HL-60/S4 treated with retinoic acid at 250 ng/mL for 4 days and 3 days (cell line): ENCODE measurements around the gene ERLIN1.
"Not testable (repeated sequence)": the region's sequence is repeated elsewhere in the genome, so short reads cannot be mapped to it uniquely, and the experiment has no call there.

Experiments
- in situ Hi-C: fragments of 300-500 bp; cut with MboI; formaldehyde crosslinking; loops from 2 replicates; pipeline ENCODE4 v1.7.0; 2022; ENCODE audit warnings: low sequenced_read_pairs

ERLIN1 gene

DNA sequence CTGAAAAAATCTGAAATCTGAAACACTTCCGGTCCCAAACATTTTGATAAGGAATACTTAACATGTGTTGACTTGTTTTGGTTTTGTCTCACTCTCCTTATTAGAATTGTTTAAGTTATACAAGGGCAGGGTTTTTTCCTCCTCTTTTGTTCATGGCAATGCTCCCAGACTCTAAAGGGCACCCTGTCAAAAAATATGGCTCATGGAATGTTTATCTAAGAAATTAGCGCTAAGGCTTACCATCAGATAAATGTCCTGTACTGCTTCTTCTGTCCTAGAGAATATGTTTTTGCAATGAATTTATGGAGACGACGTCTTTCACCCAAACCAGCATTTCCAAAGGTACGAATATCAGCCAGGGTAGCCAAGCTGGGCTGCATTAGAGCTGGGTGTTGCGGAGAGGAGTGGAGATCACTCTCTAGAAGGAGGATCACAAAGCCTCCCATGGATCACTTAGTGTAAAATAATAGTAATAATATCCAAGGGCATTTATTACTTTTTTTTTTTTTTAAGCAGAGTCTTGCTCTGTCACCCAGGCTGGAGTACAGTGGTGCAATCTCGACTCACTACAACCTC, 46.8 kb downstream of the ERLIN1 start:
- in situ Hi-C loops, result no loop called here

DNA sequence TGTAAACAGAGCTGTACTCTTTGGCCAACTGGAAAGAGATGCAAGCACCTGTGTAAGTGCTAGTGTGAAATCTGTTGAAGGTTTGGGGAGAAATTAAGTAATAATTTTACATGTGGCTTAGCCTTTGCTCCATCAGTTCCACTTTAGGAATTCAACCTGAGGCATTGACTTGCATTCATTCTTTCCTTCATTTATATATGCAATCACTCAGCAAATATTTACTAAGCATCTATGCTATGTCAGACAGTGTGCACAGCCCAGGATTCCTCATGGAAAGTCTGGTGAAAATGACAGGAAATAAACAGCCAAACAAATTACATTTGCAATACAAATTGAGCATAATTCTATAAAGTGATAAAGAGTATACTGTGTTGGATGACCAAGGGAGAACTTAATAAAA, 50.3 kb downstream of the ERLIN1 start:
- in situ Hi-C loops, result no loop called here

GRCh38 chr10:100133801-100134200, 52.0 kb downstream of the ERLIN1 start:
- in situ Hi-C loops, result no loop called here

DNA sequence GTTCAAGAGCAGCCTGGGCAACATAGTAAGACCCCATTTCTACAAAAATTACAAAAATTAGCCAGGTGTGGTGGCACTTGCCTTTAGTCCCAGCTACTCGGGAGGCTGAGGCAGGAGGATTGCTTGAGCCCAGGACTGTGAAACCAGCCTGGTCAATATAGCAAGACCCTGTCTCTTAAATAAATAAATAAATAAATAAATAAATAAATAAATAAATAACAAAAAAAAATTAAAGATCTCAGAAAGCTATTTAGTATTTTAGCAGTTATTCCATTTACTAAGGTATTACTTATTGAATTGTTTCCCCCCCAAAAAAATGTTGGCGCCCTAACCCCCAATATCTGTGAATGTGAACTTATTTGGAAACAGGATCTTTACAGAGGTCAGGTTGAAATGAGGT, 53.4 kb downstream of the ERLIN1 start:
- in situ Hi-C loops, result no loop called here

DNA sequence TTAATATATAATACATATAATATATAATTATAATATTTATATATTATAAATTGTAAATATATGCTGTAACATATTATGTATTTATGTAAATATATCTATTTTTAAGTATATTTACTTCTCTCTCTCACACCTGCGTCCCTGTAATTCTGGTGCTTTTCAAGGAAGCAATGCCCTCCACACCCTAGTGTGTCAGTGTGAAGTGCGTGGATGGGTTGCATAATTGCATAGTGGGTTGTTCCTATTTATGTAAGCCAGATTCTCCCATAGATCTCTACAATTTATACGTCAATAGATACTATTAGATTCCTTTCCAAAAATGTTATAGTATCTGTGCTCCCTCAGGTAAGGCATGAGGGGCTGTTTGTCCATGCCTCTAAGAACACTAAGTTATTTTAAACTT, 54.3 kb downstream of the ERLIN1 start:
- in situ Hi-C loops, result no loop called here

- in situ Hi-C loops, result no loop called here
Observed at GRCh38 chr10:100130831-100131230, 55.0 kb downstream of the ERLIN1 start.

DNA sequence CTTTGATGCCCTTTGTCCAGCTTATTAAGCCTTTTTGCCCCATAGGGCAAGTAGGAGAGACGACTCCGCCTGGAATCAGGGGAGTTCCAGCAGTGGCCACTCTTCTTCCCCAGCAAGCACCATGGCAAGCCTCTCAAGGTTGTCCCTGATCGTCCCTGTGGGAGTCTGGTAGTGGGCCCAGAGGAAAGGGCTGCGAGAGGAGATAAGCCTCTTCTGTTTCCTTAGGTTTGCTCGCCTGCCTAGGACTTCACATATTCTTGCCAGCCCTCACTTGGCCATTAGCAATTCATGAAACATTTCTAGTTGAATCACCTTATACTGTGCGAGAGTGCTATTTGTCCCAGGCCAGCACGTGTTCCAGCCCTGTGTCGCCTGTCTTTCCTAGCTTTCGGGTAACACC, 56.4 kb downstream of the ERLIN1 start:
- in situ Hi-C loops, result no loop called here

DNA sequence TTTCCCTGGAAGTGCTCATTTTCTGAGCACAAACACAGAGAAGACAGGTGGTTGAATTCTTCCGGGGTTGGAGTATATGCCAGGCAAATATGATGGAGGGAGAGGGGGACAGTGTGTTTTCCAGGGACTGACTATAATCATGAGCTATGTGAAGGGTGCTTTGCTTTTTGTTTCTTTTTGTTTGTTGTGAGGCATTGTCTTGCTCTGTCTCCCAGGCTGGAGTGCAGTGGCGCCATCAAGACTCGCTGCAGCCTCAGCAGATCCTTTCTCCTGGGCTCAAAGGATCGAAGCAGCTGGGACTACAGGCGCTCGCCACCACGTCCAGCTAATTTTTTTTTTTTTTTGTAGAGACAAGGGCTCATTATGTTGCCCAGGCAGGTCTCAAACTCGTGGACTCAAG, 56.9 kb downstream of the ERLIN1 start:
- in situ Hi-C loops, result no loop called here

DNA sequence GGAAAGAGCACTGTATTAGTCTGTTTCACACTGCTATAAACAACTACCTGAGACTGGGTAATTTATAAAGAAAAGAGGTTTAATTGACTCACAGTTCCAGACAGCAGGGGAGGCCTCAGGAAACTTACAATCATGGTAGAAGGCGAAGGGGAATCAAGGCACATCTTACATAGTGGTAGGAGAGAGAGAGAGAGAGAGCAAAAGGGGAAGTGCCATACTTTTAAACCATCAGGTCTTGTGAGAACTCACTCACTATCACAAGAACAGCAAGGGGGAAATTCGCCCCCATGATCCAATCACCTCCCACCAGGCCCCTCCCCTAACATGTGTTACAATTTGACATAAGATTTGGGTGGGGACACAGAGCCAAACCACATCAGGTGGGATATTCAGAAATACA, 60.5 kb downstream of the ERLIN1 start:
- in situ Hi-C loops, result not testable (repeated sequence)

DNA sequence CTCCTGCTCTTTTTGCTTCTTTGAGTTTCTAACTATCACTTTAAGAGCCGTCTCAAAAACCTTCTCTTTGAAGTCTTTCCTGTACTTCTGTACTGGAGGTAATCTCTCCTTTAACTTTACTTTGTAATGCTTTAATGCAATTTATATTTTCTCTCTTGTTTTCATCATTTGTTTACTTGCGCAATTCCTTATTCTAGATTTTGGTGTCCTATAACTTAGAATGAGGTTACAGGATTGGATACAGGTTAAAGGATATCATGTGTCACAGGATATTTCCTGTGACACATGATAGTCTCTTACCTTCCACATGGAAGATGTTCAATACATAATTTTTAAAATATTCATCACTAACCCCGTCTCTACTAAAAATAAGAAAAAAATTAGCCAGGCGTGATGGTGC, 61.7 kb downstream of the ERLIN1 start:
- in situ Hi-C loops, result no loop called here

DNA sequence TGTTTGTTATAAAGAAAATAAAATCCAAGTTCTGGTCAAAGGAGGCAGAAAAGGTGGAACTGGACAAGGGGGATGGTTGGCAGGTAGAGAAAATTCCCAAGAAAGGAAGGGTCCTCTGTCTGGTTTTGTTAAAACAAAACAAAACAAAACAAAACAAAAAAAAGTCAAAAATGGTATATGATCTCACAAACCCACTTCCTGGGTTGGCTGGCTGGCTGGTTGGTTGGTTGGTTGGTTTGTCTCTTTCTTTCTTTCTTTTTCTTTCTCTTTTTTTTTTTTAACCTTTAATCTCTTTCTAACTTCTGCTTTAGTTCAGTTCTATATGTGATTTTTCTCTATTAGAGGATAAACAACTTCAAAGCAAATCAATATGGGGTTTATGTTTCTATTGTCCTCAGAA, 63.0 kb downstream of the ERLIN1 start:
- in situ Hi-C loops, result no loop called here

- in situ Hi-C loops, result no loop called here
Observed at GRCh38 chr10:100120550-100120949, 65.3 kb downstream of the ERLIN1 start.

GRCh38 chr10:100119726-100120125, 66.1 kb downstream of the ERLIN1 start:
- in situ Hi-C loops, result no loop called here

GRCh38 chr10:100114976-100115770, 70.7 kb downstream of the ERLIN1 start:
- in situ Hi-C loops, result no loop called here

DNA sequence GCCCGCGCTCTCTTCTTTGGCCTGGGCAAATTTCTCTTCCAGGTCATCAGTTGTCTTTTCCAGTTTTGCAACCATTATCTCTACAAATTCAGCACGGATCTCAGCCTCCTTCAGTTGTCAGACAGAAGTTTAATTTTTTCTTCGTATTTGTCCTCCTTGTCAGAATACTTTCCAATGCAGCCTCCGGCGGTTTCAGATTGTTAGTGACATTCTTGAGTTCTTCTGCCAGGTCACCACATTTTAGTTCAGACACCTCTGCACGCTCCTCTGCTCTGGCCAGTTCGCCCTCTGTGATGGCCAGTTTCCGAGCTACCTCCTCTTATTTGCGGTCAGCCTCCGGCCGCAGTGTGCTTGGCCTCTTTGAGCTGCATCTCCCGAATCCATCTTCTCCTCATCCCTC, 71.4 kb downstream of the ERLIN1 start:
- in situ Hi-C loops, result no loop called here

DNA sequence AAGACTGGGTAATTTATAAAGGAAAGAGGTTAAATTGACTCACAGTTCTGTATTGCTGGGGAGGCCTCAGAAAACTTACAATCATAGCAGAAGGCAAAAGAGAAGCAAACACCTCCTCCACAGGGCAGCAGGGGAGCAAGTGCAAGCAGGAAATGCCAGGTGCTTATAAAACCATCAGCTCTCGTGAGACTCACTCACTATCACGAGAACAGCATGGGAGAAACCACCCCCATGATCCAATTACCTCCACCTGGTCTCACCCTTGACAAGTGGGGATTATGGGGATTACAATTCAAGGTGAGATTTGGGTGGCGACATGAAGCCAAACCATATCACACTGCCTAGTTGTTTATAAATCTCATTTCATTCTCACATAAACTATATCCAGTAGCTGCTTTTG, 76.2 kb downstream of the ERLIN1 start:
- in situ Hi-C loops, result no loop called here

DNA sequence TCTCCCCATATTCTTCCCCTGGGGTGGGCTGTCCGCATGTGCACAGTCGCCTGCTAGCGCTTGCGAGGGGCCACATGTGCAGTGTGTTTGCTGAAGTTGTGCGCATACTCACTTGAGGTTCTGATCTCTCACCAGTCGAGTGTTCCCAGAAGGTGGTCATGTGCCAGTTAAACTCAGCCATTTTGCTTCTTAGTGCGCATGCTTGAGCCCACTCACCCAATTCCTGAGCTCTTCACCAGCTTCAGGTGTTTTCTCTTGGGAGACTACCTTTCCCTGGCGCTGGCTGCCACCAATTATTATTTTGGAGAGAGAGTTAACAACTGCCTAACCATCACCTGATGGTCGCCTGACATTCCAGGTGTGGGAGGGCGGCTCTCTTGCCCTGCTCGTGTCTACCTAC, 79.0 kb downstream of the ERLIN1 start:
- in situ Hi-C loops, result no loop called here

- in situ Hi-C loops, result no loop called here
Observed at GRCh38 chr10:100104300-100104699, 81.5 kb downstream of the ERLIN1 start.

GRCh38 chr10:100103581-100103980, 82.2 kb downstream of the ERLIN1 start:
- in situ Hi-C loops, result no loop called here

DNA sequence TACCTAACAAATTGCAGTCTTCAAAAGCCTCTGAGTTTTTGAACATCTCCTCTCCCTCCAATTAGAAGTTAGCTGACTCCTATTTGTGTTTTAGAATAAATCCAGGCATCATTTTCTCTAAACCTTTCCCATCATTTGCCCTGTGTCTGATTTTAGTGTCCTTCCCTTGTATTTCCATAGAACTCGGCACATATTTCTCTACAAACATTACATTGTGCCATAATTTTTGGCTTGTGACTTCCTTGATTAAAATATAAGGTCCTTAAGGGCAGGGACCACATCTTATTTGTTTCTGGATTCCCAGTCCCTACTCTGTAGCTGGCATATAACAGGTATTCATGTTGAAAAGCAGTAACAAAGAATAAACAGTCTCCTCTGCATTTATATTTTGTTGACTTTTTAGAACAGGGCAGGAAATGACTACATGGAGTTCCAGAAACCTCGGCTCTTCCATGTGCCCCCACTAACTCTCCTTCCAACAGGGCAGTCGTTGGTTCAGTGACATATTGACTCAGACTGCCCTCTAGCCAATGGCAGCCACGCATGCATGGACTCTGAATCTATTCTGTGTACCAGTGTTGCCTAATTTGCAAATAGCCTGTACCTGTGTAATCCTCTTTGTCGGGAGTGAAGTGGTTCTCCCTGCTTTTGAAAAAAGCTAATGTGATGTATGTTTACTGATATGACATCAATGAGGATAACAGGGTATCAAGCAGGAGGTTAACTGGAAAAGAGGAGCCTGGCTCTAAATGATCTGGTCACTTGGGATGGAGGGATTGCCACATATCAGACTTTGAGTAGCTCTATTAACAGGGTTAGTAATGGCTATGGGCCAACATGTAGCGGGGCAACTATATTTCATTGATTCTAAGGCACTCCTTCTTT, 84.4 kb downstream of the ERLIN1 start:
- in situ Hi-C loops, result no loop called here

DNA sequence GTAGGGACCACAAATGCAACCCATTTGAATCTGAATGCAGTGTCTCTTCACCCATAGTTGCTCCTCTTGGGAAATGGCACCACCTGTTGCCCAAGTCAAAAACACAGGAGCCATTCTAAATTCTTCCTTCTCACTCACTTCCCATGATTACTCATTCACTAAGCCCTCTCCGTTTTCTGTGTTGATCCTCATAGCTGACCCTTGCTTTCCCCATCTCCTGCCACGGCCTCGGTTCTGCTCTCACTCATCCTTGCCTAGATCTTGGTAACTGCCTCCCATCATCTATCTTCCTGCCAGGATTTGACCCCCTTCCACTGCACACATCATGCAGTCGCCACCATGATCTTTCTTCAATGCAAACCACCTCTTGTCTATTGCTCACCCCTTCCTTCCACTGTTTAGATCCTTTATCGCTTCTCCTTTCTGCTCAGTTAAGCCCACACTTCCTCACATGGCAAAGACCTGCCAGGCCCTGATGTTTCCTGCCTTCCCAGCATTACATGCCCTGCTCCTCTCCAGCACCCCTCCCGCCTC, 85.1 kb downstream of the ERLIN1 start:
- in situ Hi-C loops, result no loop called here
